Thymus (tissue), 11 donors: ENCODE measurements around the gene PLAC1. TPM values are rescaled to one million over a fixed set of nuclear protein-coding genes. Genes with fewer than 3 reads are reported as not detected.

ENCODE experiments used
- DNase-seq, 9 donors: peaks; one replicate each; pipeline ENCODE4 v3.0.0-alpha.2; 2013; ENCODE audit warnings: low spot score in 9 of 9, low read depth in 6 of 9, missing footprints in 1 of 9
- H3K27ac ChIP-seq, 2 donors: one replicate each; pipeline ENCODE4 v1.5.1; 2013; ENCODE audit warnings: control low read depth in 1 of 2, low read depth in 1 of 2, low read length in 1 of 2, mild to moderate bottlenecking in 1 of 2, moderate library complexity in 1 of 2
- H3K27me3 ChIP-seq, 2 donors: one replicate each; pipeline ENCODE4 v1.5.1; 2013; ENCODE audit warnings: low read length in 1 of 2; ENCODE audit not compliant: control insufficient read depth in 2 of 2, insufficient read depth in 1 of 2
- H3K36me3 ChIP-seq, 2 donors: one replicate each; pipeline ENCODE4 v1.5.1; 2013; ENCODE audit warnings: low read length in 1 of 2, mild to moderate bottlenecking in 1 of 2, moderate library complexity in 1 of 2; ENCODE audit not compliant: control insufficient read depth in 2 of 2, insufficient read depth in 2 of 2
- H3K4me1 ChIP-seq, 2 donors: one replicate each; pipeline ENCODE4 v1.5.1; 2013; ENCODE audit warnings: low read length in 2 of 2; ENCODE audit not compliant: control insufficient read depth in 2 of 2, insufficient read depth in 2 of 2
- H3K4me3 ChIP-seq, 2 donors: one replicate each; pipeline ENCODE4 v1.5.1; 2013; ENCODE audit warnings: low read length in 2 of 2, control low read depth in 1 of 2, mild to moderate bottlenecking in 1 of 2
- H3K9me3 ChIP-seq, 2 donors: one replicate each; pipeline ENCODE4 v1.5.1; 2013; ENCODE audit warnings: low read length in 1 of 2, mild to moderate bottlenecking in 1 of 2; ENCODE audit not compliant: control insufficient read depth in 2 of 2, insufficient read depth in 1 of 2
- WGBS: extraction: QIAGEN DNeasy Blood & Tissue Kit; methylation state at CpG from one replicate; pipeline ENCODE4 v1.1.7; 2013; 5-methylcytosine and 5-hydroxymethylcytosine counted together
- polyA plus RNA-seq: library from polyadenylated mRNA; stranded (reverse); fragments of 200-250 nt; gene quantifications from one replicate; pipeline ENCODE4 v1.2.3, GENCODE V29; 2013
- total RNA-seq: library from RNA; stranded (reverse); fragments of 120-200 nt; gene quantifications from one replicate; pipeline ENCODE4 v1.2.4, GENCODE V29; 2013
- donor health status: healthy.

PLAC1 gene
- total and polyA plus RNA-seq, 2 donors: 0.24 to 0.91 TPM

DNA sequence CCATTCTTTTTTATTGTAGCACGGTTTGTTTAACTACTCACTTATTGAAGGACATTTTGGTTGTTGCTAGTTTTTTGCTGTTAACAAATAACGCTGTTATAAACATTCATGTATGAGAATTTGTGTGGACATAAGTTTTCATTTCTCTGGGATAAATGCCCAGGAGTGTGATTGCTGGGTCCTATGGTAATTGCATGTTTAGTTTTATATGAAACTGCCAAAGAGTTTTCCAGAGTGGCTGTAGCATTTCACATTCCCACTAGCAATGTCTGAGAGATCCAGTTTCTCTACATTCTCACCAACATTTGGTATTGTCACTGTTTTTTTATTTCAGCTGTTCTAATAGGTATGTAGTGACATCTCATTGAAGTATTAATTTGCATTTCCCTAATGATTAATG is 66.8 kb downstream of the PLAC1 start:
- Histone ChIP-seq H3K4me1 (no peaks in the 10 kb centered on the region), H3K27me3 (no peaks in the 10 kb centered on the region), H3K4me3 (no peak overlapping the region), H3K36me3 (no peaks in the 10 kb centered on the region), H3K27ac (no peak overlapping the region), H3K9me3 (no peaks in the 10 kb centered on the region)
- WGBS: 96% methylated on average over 2 of the region's 2 CpGs
- DNase-seq: no peak

GRCh38 chrX:134588806-134589205 is 69.5 kb downstream of the PLAC1 start:
- H3K4me3 ChIP-seq: no peak overlapping the region
- DNase-seq: no peak
- WGBS: 94% methylated on average over 3 of the region's 3 CpGs
- H3K36me3 ChIP-seq: no peaks in the 10 kb centered on the region
- no peak overlapping the region for H3K27ac ChIP-seq
- H3K9me3 ChIP-seq: no peaks in the 10 kb centered on the region
- H3K27me3 ChIP-seq: no peaks in the 10 kb centered on the region
- H3K4me1 ChIP-seq: no peaks in the 10 kb centered on the region

- H3K36me3 ChIP-seq: no peaks in the 10 kb centered on the region
- DNase-seq: no peak
- H3K27ac ChIP-seq: no peak overlapping the region
- H3K9me3 ChIP-seq: no peaks in the 10 kb centered on the region
- WGBS: 100% methylated on average over 1 of the region's 1 CpG
- H3K4me1 ChIP-seq: no peaks in the 10 kb centered on the region
- H3K4me3 ChIP-seq: no peak overlapping the region
- no peaks in the 10 kb centered on the region for H3K27me3 ChIP-seq
Observed at GRCh38 chrX:134580907-134581306, 77.4 kb downstream of the PLAC1 start.

GRCh38 chrX:134573683-134574035 is 84.6 kb downstream of the PLAC1 start:
- H3K27ac ChIP-seq: no peak overlapping the region
- H3K27me3 ChIP-seq: no peaks in the 10 kb centered on the region
- 95% methylated on average over 5 of the region's 5 CpGs for WGBS
- H3K36me3 ChIP-seq: no peaks in the 10 kb centered on the region
- no peaks in the 10 kb centered on the region for H3K4me1 ChIP-seq
- no peak for DNase-seq
- no peak overlapping the region for H3K4me3 ChIP-seq
- no peaks in the 10 kb centered on the region for H3K9me3 ChIP-seq

DNA sequence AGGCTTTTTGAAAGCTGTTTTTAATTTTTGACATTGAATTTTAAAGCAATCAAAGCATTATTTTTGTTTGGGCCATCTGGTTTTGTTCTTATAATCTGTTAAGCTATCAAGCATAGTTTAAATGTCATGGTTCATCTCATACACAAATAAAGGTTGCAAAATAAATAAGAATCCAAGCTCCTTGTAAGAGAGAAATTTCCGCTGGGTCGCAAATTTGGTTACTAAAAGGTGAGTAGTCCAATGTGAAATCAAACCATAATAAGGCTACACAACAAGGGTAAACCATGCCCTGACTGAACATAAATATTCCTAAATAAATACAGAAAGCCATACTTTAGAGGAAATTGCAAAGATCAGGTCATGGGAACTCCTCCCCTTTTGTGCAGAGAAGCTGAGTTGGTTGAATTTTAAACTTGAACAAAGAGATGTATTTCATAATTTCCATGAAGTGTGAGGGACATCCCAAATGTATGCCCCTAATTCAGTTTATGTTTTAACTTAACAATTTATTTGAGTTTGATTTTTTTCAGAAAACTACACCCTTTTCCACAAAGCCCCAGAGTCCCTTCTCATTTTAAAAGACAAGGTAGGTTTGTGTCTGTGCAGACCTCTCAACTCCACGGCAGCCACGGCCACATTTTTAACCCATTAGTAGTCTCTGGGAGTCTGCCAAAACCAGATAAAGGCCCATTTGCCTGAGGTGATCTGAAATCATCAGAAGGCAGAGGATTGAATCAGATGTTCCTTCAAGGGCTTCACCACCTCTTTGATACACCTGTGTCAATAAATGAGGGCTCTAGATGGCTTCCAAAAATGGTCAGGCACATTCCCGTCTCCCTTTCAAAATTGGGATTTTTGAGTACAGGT is 85.2 kb downstream of the PLAC1 start:
- H3K9me3 ChIP-seq: no peaks in the 10 kb centered on the region
- no peaks in the 10 kb centered on the region for H3K36me3 ChIP-seq
- H3K4me1 ChIP-seq: no peaks in the 10 kb centered on the region
- no peaks in the 10 kb centered on the region for H3K27me3 ChIP-seq
- no peak overlapping the region for H3K27ac ChIP-seq
- no peak for DNase-seq
- H3K4me3 ChIP-seq: no peak overlapping the region
- 88% methylated on average over 5 of the region's 5 CpGs for WGBS

- Histone ChIP-seq H3K4me3 (no peak overlapping the region), H3K9me3 (no peaks in the 10 kb centered on the region), H3K27ac (no peak overlapping the region), H3K27me3 (no peaks in the 10 kb centered on the region), H3K4me1 (no peaks in the 10 kb centered on the region), H3K36me3 (no peaks in the 10 kb centered on the region)
- DNase-seq: no peak
- 88% methylated on average over 5 of the region's 5 CpGs for WGBS
Observed at GRCh38 chrX:134571796-134572195, 86.5 kb downstream of the PLAC1 start.

DNA sequence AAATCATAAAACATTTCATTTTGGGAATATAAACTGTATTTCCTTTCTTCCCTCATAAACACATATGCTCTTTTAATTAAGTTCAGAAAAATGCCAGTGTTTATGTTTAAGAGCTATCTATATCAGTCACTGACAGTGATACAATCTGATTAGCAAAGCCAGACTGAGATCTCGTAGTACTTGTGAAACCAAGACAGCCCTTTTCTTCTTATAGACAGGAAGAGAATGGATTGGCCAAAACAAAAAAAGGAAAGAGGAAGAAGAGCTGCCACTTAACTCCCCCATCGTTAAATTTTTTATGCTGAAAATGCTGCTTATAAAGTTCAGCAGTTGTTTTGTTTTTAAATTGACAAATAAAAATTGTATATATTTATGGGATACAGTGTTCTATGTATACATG is 87.4 kb downstream of the PLAC1 start:
- Histone ChIP-seq H3K27me3 (no peaks in the 10 kb centered on the region), H3K36me3 (no peaks in the 10 kb centered on the region), H3K9me3 (no peaks in the 10 kb centered on the region), H3K4me1 (peaks cover 0 to 2% of the 10 kb centered on the region in 2 donors), H3K4me3 (no peak overlapping the region), H3K27ac (no peak overlapping the region)
- DNase-seq: no peak
- WGBS: 5% methylated on average over 2 of the region's 2 CpGs

- DNase-seq: no peak
- Histone ChIP-seq H3K4me3 (no peak overlapping the region), H3K4me1 (peaks cover 0 to 2% of the 10 kb centered on the region in 2 donors), H3K36me3 (no peaks in the 10 kb centered on the region), H3K27me3 (no peaks in the 10 kb centered on the region), H3K9me3 (no peaks in the 10 kb centered on the region), H3K27ac (no peak overlapping the region)
- WGBS: 86% methylated on average over 3 of the region's 3 CpGs
Observed at GRCh38 chrX:134570509-134570846, 87.8 kb downstream of the PLAC1 start.

DNA sequence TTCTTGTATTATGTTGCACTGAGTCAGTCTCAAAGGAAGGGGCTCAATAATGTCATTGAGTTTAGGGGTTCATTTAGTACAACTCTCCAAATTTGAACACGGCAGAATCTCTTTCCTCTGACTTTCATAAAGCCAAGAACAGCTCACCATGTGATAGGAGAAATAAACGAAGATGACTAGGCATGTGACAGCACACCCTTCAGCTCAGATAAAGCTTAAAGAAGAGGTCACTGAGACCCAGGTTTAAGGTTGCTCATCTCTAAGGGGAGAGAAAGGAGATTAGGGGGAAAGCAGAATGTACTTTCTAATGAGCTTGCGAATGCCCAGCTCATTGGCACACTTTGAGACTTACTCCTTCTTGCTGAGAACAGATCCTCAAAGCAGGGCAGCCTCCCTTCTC is 89.0 kb downstream of the PLAC1 start:
- Histone ChIP-seq H3K9me3 (no peaks in the 10 kb centered on the region), H3K4me1 (peaks cover 0 to 2% of the 10 kb centered on the region in 2 donors), H3K27me3 (no peaks in the 10 kb centered on the region), H3K27ac (no peak overlapping the region), H3K4me3 (no peak overlapping the region), H3K36me3 (no peaks in the 10 kb centered on the region)
- WGBS: 96% methylated on average over 3 of the region's 3 CpGs
- DNase-seq: no peak
